PFSK-1 (cell line): Measurements from ENCODE around the gene KMT2E.

Source experiments
- FOXP2 ChIP-seq: optimal IDR thresholded peaks from 2 replicates; pipeline ENCODE3; 2011; ENCODE audit warnings: borderline replicate concordance, control low read depth, inconsistent platforms; ENCODE audit not compliant: insufficient read depth; ENCODE audit errors: extremely low read length, extremely low read depth
- POLR2AphosphoS5 ChIP-seq: IDR thresholded peaks from 2 replicates; pipeline ENCODE4 v1.6.1; 2012; ENCODE audit warnings: low read depth, mild to moderate bottlenecking, control low read depth, low read length, moderate library complexity
- SIN3A ChIP-seq: IDR thresholded peaks from 2 replicates; pipeline ENCODE4 v1.6.1; 2012; ENCODE audit warnings: mild to moderate bottlenecking, low read length, moderate library complexity, borderline replicate concordance; ENCODE audit not compliant: insufficient read depth
- TAF1 ChIP-seq: IDR thresholded peaks from 2 replicates; pipeline ENCODE4 v1.6.1; 2012; ENCODE audit warnings: low read length, control low read depth, borderline replicate concordance; ENCODE audit not compliant: insufficient read depth
- TF ChIP-seq, protein P1 (sequence below), 2 experiments: IDR thresholded peaks; 2 replicates each; pipeline versions ENCODE4 v1.6.1 to v1.8.0; 2011 to 2012; ENCODE audit warnings: low read depth in 2 of 2, low read length in 2 of 2, control low read depth in 1 of 2, inconsistent platforms in 1 of 2, mild to moderate bottlenecking in 1 of 2, moderate library complexity in 1 of 2; ENCODE audit not compliant: insufficient read depth in 1 of 2

The KMT2E gene

DNA sequence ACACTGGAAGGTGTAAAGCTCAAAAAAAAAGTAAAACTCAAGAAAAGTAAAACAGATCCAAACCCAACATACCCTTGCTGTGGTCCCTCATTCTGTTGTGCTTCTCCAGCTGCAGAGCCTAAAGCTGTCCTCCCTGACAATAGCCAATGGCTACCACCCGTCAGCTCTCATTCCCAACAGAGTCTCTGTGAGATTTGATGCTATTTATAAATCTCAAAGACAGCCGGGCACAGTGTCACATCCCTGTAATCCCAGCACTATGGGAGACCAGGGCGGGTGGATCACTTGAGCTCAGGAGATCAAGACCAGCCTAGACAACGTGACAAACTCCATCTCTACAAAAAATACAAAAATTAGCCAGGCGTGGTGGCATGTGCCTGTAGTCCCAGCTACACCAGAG lies 116.0 kb downstream of the KMT2E start:
- TF ChIP-seq TAF1 (no peak), SIN3A (no peak), POLR2AphosphoS5 (no peak), FOXP2 (no peak)
- TF ChIP-seq, protein P1, sequence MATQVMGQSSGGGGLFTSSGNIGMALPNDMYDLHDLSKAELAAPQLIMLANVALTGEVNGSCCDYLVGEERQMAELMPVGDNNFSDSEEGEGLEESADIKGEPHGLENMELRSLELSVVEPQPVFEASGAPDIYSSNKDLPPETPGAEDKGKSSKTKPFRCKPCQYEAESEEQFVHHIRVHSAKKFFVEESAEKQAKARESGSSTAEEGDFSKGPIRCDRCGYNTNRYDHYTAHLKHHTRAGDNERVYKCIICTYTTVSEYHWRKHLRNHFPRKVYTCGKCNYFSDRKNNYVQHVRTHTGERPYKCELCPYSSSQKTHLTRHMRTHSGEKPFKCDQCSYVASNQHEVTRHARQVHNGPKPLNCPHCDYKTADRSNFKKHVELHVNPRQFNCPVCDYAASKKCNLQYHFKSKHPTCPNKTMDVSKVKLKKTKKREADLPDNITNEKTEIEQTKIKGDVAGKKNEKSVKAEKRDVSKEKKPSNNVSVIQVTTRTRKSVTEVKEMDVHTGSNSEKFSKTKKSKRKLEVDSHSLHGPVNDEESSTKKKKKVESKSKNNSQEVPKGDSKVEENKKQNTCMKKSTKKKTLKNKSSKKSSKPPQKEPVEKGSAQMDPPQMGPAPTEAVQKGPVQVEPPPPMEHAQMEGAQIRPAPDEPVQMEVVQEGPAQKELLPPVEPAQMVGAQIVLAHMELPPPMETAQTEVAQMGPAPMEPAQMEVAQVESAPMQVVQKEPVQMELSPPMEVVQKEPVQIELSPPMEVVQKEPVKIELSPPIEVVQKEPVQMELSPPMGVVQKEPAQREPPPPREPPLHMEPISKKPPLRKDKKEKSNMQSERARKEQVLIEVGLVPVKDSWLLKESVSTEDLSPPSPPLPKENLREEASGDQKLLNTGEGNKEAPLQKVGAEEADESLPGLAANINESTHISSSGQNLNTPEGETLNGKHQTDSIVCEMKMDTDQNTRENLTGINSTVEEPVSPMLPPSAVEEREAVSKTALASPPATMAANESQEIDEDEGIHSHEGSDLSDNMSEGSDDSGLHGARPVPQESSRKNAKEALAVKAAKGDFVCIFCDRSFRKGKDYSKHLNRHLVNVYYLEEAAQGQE (IDR thresholded peaks at IDR 0.05; ENCODE audit: insufficient read depth in 1 of 2, low read depth in 2 of 2, low read length in 2 of 2): no peak

DNA sequence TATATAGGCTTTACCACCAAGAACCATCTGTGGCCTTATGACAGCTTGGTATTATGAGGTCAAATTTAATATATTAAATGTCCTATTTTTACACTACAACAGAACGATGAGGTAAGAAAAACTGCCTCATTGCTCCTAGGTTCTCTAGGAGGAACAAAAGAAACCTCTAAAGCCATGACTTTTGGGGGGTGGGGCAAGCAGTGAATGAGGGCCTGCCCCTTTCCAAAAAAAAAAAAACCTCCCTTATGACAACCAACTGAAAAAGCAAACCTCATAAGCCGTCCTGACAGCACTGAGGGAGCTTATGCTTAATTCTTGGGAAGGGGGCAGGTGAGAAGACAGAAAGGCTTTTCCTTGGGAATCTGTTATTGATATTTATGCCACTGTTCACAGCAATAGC lies 116.6 kb downstream of the KMT2E start:
- TF ChIP-seq SIN3A (no peak), FOXP2 (no peak), TAF1 (no peak), POLR2AphosphoS5 (no peak)
- TF ChIP-seq, protein P1 (IDR thresholded peaks at IDR 0.05; ENCODE audit: insufficient read depth in 1 of 2, low read depth in 2 of 2, low read length in 2 of 2): no peak

DNA sequence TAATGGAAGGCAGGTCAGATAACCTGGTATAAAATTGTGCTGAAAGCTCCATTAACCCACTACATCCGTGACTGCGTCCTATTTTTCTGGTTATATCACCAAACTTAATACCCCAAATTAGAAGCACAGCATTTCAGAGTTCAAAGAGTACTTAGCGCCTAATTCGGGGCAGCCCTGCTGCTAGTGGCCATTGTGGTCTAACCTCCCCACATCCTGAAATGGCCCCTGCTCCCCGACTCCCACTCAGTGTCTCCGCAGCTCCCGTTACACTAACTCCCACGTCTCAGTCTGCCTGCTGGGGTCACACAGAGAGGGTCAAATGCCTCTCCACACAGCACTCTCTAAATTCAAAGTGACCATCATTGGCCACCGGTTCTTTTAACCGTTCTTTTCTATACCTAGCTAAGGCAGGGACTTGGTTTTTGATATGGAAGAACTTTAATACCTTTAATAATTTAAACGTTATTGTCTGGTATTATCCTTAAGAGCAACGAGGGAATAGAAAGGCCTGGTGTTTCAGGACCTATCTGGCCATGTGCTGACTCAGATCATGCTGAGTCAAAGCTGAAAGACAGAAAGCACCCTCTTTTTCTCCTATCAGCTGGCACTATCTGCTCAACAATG lies 117.1 kb downstream of the KMT2E start:
- no peak for TF ChIP-seq FOXP2
- TF ChIP-seq POLR2AphosphoS5: no peak
- TF ChIP-seq, protein P1 (IDR thresholded peaks at IDR 0.05; ENCODE audit: insufficient read depth in 1 of 2, low read depth in 2 of 2, low read length in 2 of 2): no peak
- no peak for TF ChIP-seq TAF1
- no peak for TF ChIP-seq SIN3A

DNA sequence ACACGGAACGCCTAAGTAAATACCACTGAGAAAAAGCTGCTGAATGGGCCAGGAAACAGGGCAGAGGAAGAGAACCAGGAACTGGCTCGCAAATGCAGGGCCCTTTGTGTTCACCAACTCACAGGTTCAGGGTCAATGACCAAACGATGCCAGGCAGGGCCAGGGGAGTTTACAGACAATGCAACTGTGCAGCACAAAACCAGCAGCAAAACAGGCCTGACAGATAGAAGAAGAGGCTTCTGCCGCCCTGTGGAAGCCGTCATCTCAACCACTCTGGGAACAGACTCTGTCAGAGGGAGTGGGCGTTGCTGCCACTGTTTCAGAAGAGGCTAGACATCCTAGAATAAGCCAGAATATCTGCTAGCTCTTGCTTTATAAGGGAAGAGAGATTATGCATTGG lies 117.9 kb downstream of the KMT2E start:
- TF ChIP-seq POLR2AphosphoS5: no peak
- TF ChIP-seq, protein P1 (IDR thresholded peaks at IDR 0.05; ENCODE audit: insufficient read depth in 1 of 2, low read depth in 2 of 2, low read length in 2 of 2): no peak
- no peak for TF ChIP-seq SIN3A
- TF ChIP-seq TAF1: no peak
- no peak for TF ChIP-seq FOXP2

DNA sequence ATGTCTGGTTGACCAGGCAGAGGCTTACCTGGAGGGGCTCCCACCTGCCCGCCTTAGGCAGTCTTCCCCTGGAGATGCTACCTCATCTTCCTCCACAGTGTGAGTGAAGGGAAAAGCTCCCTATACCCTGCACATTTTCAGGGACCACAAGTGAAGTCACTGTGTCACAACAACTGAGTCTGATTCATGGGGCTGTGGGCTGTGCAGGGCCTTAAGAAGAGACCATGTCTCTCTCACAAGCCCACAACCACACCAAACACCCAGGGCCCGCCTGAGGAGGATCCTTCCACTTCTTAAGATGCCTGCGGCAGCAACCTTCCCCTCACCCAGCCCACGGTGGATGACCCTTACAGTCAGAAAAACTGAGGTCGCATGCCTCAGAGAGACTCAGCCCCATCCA lies 118.3 kb downstream of the KMT2E start:
- TF ChIP-seq TAF1: no peak
- TF ChIP-seq POLR2AphosphoS5: no peak
- TF ChIP-seq FOXP2: no peak
- no peak for TF ChIP-seq SIN3A
- TF ChIP-seq, protein P1 (IDR thresholded peaks at IDR 0.05; ENCODE audit: insufficient read depth in 1 of 2, low read depth in 2 of 2, low read length in 2 of 2): no peak
